Suppressor macrophage treated with lipopolysaccharide for 4 hours (primary cell): ENCODE measurements around the gene SLC20A1.
"Not testable (repeated sequence)": the region's sequence is repeated elsewhere in the genome, so short reads cannot be mapped to it uniquely, and the experiment has no call there.

Experiments
- DNase-seq: peaks from one replicate; pipeline ENCODE4 v3.0.0-alpha.2; 2020

Gene SLC20A1

DNA sequence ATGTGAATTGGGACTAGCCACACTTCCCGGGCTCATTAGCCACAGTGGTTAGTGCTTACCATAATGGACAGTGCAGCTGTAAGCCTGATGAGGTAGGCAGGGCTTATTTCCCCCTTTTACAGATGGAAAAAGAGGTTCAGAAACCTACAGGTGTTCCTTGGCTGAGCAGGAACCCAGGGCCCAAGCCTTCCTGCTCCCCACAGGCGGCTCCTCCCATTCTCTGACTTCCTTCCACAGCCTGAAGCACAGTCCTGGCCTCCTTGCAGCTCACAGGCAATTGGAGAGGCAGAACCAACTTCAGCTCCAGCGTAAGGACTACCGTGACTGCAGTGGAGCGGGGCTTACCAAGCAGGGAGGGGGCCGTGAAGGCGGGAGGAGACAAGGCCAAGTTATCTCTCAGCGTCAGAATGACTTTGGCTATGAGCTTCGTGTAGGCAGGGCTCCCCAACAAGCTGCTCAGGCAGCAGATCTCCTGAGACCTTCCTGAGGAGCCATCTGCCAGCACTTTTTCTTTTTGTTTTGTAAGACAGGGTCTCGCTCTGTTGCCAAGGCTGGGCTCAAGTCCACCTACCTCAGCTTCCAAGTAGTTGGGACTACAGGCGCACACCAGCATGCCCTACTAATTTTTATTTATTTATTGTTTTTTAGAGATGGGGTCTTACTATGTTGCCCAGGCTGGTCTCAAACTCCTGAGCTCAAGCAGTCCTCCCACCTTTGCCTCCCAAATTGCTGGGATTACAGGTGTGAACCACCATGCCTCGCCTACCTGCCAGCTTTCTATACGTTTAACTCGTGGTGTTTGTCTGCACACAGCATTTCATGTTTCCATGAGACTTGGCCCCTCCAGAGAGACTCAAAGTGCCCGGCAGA is 40.8 kb downstream of the SLC20A1 start:
- no peak for DNase-seq

GRCh38 chr2:112687522-112687921 is 41.8 kb downstream of the SLC20A1 start:
- DNase-seq, result no peak

DNA sequence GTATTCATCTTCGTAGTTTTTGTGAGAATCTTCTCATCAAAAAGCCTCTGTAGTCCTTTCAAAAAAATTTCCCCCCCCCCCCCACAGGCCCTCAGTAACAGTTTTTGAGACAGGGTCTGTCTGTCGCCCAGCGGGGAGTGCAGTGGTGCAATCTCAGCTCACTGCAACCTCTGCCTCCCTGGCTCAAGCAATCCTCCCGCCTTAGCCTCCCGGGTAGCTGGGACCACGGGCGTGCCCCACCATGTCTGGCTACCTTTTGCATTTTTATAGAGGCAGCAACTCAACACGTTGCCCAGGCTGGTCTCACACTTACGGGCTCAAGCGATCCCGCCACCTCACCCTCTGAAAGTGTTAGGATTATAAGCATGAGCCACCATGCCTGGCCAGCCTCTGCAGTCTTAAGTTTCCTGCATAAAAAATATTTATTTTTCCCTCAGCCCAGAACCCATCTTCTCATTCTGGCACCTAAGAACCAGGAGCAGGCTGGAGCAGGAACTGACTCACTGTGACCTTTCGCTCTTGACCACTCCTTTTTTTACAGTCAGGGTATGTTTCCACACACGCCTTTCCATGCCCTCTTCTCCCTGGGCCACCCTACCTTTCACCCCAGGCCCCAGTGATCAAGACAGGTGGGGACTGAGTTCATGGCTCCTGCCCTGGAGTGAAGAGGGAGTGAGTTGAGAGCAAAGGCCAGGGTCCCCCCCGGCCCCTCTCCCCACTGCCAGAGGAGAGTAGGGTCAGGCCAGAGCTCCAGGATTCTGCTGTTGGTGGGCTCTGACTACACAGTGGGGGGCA is 42.5 kb downstream of the SLC20A1 start:
- DNase-seq, result no peak

GRCh38 chr2:112690853-112691401 is 45.2 kb downstream of the SLC20A1 start:
- peak; percentile 87 for DNase-seq

DNA sequence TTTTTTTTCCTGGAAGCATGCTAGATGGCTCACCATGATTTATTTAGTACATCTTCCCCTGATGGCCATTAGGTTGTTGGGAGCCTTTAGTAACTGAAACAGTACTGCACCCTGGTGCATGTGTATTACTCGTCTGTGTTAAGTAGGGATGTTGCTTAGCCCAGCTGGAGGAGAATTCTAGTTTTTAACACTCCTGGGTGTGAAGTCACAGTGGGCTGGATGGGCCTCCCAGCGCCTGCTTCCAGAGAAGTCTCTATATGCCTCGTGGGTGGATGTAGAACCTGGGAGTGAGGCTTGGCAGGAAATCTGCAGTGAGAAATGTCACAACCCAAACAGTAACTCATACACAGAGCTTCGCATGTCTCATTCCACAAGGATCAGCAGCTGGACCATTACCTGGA is 46.1 kb downstream of the SLC20A1 start:
- DNase-seq, result no peak

- peak; percentile 92 for DNase-seq
Observed at GRCh38 chr2:112692495-112692911, 46.8 kb downstream of the SLC20A1 start.

DNA sequence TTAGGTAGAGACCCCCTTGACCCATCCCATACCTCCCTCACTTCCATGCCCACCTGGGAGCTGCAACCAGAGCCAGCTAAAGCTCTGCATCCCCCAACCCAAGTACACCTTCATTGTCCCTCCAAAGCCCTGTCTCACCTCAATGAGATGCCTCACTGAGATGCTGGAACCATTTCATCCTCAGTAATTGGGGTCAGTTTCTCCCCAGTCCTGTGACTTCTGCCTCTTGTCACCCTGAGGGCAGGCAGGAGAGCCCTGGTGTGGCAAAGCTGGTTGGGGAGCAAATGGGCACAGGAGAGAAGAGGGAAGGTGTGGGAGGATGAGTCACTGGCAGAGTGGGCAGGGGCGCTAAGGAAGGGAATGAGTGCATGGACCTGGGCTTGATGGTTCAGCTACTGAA is 47.2 kb downstream of the SLC20A1 start:
- no peak for DNase-seq

DNA sequence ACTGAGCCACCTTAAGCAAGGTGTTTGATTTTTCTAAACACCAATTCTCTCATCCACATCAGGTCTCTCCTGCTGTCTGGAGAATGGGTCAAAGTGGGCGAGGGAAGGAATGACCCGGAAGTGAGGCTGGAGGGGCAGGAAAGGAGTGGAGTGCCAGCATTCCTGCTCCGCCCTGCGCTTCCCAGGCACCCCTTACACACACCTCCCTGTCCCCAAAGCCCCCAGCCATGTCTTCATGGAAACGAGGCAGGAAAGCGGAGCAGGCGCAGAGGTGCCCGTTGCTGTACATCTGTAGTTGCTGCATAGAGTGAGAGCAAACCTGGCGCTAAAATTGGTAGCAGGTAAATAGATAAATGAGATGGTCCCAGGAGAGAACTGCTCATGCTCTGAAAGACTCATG is 47.9 kb downstream of the SLC20A1 start:
- no peak for DNase-seq

DNA sequence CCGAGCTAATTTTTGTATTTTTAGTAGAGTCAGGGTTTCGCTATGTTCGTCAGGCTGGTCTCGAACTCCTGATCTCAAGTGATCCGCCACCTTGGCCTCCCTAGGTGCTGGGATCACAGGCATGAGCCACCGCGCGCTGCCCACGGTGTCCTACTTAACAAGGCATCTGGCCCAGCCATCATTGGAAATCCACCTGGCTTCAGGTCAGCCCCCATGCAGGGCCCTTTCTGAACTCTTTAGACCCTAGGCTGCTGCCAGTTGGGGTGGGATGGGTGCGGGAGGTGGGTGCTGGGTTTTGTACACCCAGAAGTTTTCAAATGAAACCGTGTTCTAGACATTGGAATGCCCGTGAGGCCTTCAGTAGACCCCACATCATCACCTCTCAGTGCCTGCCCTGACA is 48.4 kb downstream of the SLC20A1 start:
- no peak for DNase-seq

DNA sequence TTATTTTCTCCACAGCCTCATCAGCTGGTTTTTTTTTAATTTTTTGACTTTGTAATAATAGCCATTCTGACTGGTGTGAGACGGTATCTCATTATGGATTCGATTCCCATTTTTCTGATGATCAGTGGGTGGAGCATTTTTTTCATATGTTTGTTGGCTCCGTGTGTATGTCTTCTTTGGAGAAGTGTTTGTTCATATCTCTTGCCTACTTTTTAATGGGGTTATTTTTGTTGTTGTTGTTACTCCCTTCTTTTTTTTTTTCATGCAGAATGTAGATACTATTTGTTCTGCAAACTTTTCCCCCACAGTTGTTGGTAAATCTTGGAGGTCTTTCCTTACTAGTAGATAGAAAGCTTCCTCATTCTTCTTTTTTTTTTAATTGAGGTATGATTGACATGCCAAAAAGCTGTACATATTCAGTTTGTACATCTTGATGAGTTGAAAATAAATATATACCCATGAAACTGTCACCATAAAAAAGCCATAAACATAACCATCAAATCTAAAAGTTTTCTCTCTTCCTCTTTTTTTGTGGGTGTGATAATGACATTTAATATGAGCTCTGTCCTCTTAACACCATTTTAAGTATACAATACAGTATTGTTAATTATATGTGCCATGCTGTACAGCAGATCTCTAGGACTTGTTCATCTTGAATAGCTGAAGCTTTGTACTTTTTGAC is 53.2 kb downstream of the SLC20A1 start:
- DNase-seq, result no peak

- DNase-seq, result peak; percentile 88
Observed at GRCh38 chr2:112699984-112700667, 54.4 kb downstream of the SLC20A1 start.

GRCh38 chr2:112701052-112701451 is 55.3 kb downstream of the SLC20A1 start:
- DNase-seq, result peak; percentile 82

DNA sequence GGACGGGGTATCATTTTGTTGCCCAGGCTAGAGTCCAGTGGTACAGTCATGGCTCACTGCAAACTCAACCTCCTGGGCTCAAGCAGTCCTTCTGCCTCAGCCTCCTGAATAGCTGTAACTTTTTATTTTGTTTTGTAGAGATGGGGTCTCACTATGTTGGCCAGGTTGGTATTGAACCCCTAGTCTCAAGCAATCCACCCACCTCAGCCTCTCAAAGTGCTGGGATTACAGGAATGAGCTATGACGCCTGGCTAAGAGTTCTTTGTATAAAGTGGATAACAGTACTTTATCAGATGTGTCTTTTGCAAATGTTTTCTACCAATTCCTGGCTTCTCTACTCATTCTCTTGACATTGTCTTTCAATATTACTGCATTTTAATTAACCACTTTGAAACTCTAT is 57.9 kb downstream of the SLC20A1 start:
- DNase-seq, result no peak

- no peak for DNase-seq
Observed at GRCh38 chr2:112705575-112705974, 59.8 kb downstream of the SLC20A1 start.

DNA sequence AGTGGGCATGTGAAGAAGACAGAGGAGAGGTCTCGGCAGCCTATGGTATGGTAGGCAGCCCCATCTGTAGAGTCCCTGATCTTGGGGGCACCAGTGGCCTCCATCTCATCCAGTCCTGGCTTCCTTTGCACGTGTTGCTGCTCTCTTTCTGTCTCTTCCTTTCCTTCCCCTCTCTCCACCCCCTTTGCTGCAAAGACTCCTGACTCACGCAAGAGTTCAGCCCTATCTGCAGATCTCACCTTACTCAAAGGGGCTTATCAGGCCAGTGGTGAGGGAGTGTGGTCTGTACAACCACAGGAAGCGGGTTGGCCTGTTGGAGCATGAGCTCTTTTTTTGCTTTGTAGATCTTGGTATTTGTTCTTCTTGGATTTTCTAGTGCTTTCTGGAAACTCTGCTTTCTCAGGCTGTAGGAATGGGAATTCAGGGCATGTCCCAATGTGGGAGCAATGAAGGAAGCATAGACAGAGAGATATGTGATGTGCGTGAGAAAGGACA is 60.5 kb downstream of the SLC20A1 start:
- DNase-seq, result no peak

GRCh38 chr2:112706947-112707346 is 61.2 kb downstream of the SLC20A1 start:
- not testable (repeated sequence) for DNase-seq

GRCh38 chr2:112708968-112709367 is 63.2 kb downstream of the SLC20A1 start:
- no peak for DNase-seq

- no peak for DNase-seq
Observed at GRCh38 chr2:112709703-112710102, 64.0 kb downstream of the SLC20A1 start.

GRCh38 chr2:112710956-112711750 is 65.4 kb downstream of the SLC20A1 start:
- no peak for DNase-seq

DNA sequence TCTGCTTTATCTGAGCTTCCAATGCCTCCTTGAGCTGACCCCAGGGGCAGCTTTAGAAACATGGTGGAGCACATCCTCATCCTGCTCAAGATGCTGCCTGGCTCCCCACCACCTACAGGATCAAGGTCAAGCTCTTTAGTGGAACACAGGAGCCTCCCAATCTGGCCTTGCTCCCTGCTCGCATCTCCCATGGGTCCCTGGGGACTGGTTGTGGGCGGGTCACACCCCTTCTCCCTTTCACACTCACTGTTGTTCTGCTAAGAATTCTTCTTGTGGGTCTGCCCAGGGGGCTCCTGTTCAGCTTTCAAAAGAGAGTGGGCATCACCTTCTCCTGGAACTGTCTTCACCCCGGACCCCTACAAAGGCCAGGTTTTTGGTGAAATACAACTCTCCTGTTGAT is 66.7 kb downstream of the SLC20A1 start:
- DNase-seq, result no peak

DNA sequence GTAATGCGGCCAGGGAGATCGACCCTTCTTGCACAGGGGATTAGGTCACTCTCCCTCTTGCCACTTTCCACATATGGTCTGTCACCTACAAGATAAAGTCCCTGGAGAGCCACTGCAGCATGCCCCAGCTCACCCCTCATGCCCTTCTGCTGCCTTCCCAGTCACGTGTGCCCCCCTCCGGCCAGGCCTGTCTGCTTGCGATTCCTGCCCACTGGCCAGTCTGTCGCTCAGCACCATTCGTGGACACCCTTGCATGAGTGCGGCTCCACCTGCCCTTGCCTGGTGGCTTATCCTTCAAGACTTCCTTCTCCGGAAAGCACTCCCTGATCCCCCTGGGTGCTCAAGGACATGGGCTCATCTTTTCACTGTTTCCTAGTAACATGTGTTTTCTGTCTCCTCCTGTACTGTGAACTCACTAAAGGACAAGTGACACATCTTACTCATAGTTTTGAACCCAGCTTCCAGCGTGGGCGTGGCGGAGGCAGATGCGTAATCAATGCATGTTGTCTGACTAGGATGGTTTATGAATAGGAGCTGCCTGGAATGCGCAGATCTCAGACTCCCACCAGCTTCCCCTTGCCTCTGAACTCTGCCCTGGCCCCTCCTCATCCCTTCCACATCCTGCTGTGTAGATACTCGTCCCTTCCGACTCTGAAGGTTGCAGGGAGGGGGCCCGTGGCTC is 67.3 kb downstream of the SLC20A1 start:
- peak; percentile 87 for DNase-seq
